Mesenchymal stem cell (in vitro differentiated cells and primary cell): ENCODE measurements around the gene SRD5A3.

ENCODE experiments used
- DNase-seq: peaks from one replicate; pipeline ENCODE4 v3.0.0-alpha.2; 2013
- H2AFZ ChIP-seq: one replicate; pipeline ENCODE4 v1.6.1; 2013; ENCODE audit warnings: low read depth, mild to moderate bottlenecking, control low read depth, inconsistent platforms, low read length, moderate library complexity
- H2AK5ac ChIP-seq: 2 replicates; pipeline ENCODE4 v1.6.1; 2013; ENCODE audit warnings: low read length, moderate library complexity, mild to moderate bottlenecking, inconsistent platforms; ENCODE audit not compliant: severe bottlenecking
- H2BK120ac ChIP-seq: one replicate; pipeline ENCODE4 v1.6.1; 2013; ENCODE audit warnings: low read depth, mild to moderate bottlenecking, inconsistent platforms, low read length, moderate library complexity
- H2BK12ac ChIP-seq, 2 experiments: one replicate each; pipeline ENCODE4 v1.6.1; 2013; ENCODE audit warnings: inconsistent platforms in 2 of 2, low read length in 2 of 2, mild to moderate bottlenecking in 2 of 2, moderate library complexity in 2 of 2, control low read depth in 1 of 2
- H2BK15ac ChIP-seq: one replicate; pipeline ENCODE4 v1.6.1; 2013; ENCODE audit warnings: mild to moderate bottlenecking, low read depth, inconsistent platforms; ENCODE audit not compliant: poor library complexity, severe bottlenecking
- H2BK5ac ChIP-seq: 2 replicates; pipeline ENCODE4 v1.6.1; 2013; ENCODE audit warnings: low read depth, mild to moderate bottlenecking, low read length, control low read depth, inconsistent platforms; ENCODE audit not compliant: poor library complexity, severe bottlenecking
- H3K14ac ChIP-seq, 2 experiments: one replicate each; pipeline ENCODE4 v1.6.1; 2013; ENCODE audit warnings: inconsistent platforms in 2 of 2, low read length in 2 of 2, control low read depth in 1 of 2, mild to moderate bottlenecking in 1 of 2, moderate library complexity in 1 of 2
- H3K18ac ChIP-seq, 2 experiments: one replicate each; pipeline ENCODE4 v1.6.1; 2013; ENCODE audit warnings: inconsistent platforms in 2 of 2, low read length in 2 of 2, control low read depth in 1 of 2, low read depth in 1 of 2, mild to moderate bottlenecking in 1 of 2
- H3K23ac ChIP-seq, 2 experiments: one replicate each; pipeline ENCODE4 v1.6.1; 2013; ENCODE audit warnings: inconsistent platforms in 2 of 2, low read length in 2 of 2, mild to moderate bottlenecking in 2 of 2, moderate library complexity in 2 of 2, control low read depth in 1 of 2
- H3K27ac ChIP-seq: 2 replicates; pipeline ENCODE4 v1.5.1; 2013; ENCODE audit warnings: mild to moderate bottlenecking, moderate library complexity, low read length, control low read depth, inconsistent platforms; ENCODE audit not compliant: poor library complexity, severe bottlenecking
- H3K27me3 ChIP-seq, 2 experiments: 2 replicates each; pipeline versions ENCODE4 v1.6.1 to v1.7.0; 2013; ENCODE audit warnings: low read length in 2 of 2, mild to moderate bottlenecking in 2 of 2, moderate library complexity in 2 of 2, control low read depth in 1 of 2, inconsistent platforms in 1 of 2; ENCODE audit not compliant: control insufficient read depth in 1 of 2, insufficient read depth in 1 of 2
- H3K36me3 ChIP-seq, 2 experiments: 2 replicates each; pipeline versions ENCODE4 v1.6.1 to v1.7.0; 2013; ENCODE audit warnings: low read length in 2 of 2, control low read depth in 1 of 2, inconsistent platforms in 1 of 2, low read depth in 1 of 2, mild to moderate bottlenecking in 1 of 2; ENCODE audit not compliant: insufficient read depth in 2 of 2, control insufficient read depth in 1 of 2
- H3K4ac ChIP-seq, 2 experiments: one replicate each; pipeline ENCODE4 v1.6.1; 2013; ENCODE audit warnings: inconsistent platforms in 2 of 2, low read length in 2 of 2, mild to moderate bottlenecking in 2 of 2, moderate library complexity in 2 of 2, control low read depth in 1 of 2, low read depth in 1 of 2
- H3K4me1 ChIP-seq: 2 replicates; pipeline ENCODE4 v1.6.1; 2013; ENCODE audit warnings: low read depth, low read length, control low read depth; ENCODE audit not compliant: control insufficient read depth, insufficient read depth
- H3K4me2 ChIP-seq: 2 replicates; pipeline ENCODE4 v1.6.1; 2013; ENCODE audit warnings: low read length, mild to moderate bottlenecking, inconsistent platforms; ENCODE audit not compliant: poor library complexity, severe bottlenecking
- H3K4me3 ChIP-seq, 2 experiments: 2 replicates each; pipeline versions ENCODE4 v1.5.1 to v1.7.0; 2013; ENCODE audit warnings: low read length in 2 of 2, mild to moderate bottlenecking in 2 of 2, control low read depth in 1 of 2, low read depth in 1 of 2; ENCODE audit not compliant: insufficient read depth in 1 of 2
- H3K79me1 ChIP-seq: replicated peaks from 2 replicates; pipeline ENCODE4 v1.6.1; 2013; ENCODE audit warnings: mild to moderate bottlenecking, control low read depth, low read length, inconsistent platforms; ENCODE audit not compliant: poor library complexity, severe bottlenecking
- H3K9ac ChIP-seq: 2 replicates; pipeline ENCODE4 v1.7.0; 2013; ENCODE audit warnings: mild to moderate bottlenecking, low read length, moderate library complexity
- H3K9me3 ChIP-seq: 2 replicates; pipeline ENCODE4 v1.7.0; 2013; ENCODE audit warnings: mild to moderate bottlenecking, low read length; ENCODE audit not compliant: control insufficient read depth
- H4K8ac ChIP-seq: one replicate; pipeline ENCODE4 v1.6.1; 2013; ENCODE audit warnings: inconsistent platforms, mild to moderate bottlenecking, low read length, moderate library complexity
- H4K91ac ChIP-seq: one replicate; pipeline ENCODE4 v1.6.1; 2013; ENCODE audit warnings: mild to moderate bottlenecking, low read length, inconsistent platforms
- WGBS: methylation state at CpG from one replicate; pipeline ENCODE4 v1.1.7; 2013; ENCODE audit warnings: mixed read lengths; 5-methylcytosine and 5-hydroxymethylcytosine counted together

SRD5A3 gene

DNA sequence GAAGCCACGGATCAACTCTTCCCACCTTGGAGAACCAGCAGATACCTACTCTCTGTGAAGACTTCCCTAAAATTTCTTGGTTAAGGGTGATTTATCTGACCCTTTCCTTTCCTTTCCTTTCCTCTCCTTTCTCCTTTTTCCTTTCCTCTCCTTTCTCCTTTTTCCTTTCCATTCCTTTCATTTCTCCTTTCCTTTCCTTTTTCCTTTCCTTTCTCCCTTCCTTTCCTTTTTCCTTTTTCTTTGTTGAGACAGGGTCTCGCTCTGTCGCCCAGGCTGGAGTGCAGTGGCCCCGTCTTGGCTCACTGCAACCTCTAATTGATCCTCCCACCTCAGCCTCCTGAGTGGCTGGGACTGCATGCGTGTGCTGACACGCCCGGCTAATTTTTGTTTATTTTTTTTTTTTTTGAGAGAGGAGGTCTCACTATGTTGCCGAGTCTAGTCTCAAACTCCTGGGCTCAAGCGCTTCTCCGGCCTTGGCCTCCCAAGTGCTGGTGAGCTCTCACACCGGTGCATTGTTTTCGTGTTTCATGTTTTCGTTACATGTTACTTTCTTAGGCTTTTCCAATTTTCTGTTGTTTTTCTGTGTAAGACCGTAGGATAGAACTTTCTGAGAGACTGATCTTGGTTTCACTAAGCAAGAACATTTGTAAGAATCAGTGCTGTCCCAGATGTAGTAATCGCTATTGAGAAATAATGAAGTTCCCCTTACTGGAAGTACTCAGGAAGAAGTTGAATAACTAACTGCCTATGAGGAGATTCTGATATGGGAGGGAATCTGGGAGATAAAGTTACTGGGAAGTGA lies 51.7 kb downstream of the SRD5A3 start:
- Histone ChIP-seq H3K27me3 (no peaks in the 10 kb centered on the region), H3K9ac (peak overlapping the region; percentile 96), H3K4ac (no peak overlapping the region), H2BK12ac (no peak overlapping the region), H3K4me3 (peak overlapping the region; percentile 44 to 80), H3K18ac (no peak overlapping the region), H3K79me1 (peaks cover 1% of the 10 kb centered on the region), H3K36me3 (peaks cover 0 to 22% of the 10 kb centered on the region in 2 experiments), H2BK5ac (no peak overlapping the region), H4K91ac (no peak overlapping the region), H2BK120ac (no peak overlapping the region), H2BK15ac (no peak overlapping the region), H3K23ac (no peak overlapping the region), H3K4me2 (peak overlapping the region; percentile 90), H2AK5ac (peak overlapping the region; percentile 80), H2AFZ (no peak overlapping the region), H3K14ac (no peak overlapping the region), H3K4me1 (peaks cover 2% of the 10 kb centered on the region), H4K8ac (no peak overlapping the region), H3K27ac (peak overlapping the region; percentile 92), H3K9me3 (no peaks in the 10 kb centered on the region)
- WGBS = 18% methylated on average over 15 of the region's 15 CpGs
- DNase-seq = peak; percentile 96

DNA sequence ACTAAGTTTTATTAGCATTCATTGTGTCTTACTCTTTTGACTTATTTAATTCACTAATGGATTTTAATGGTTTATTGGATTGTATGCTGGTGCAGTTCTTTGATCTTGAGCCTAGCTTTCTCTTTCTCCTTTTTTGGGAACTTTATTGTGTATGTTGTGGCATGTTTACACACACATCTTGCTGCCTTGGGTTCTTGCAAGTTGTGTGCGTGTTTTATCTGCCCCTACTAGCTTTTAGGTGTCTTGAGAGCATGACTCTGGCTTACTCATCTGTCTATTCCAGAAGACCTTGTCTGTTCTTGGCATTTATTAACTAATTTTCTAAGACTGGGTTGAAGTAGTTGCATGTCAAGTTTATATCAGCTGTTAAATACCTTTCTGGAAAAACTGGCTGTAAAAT lies 52.4 kb downstream of the SRD5A3 start:
- Histone ChIP-seq H3K27me3 (no peaks in the 10 kb centered on the region), H3K4me2 (peak overlapping the region; percentile 90), H3K79me1 (peaks cover 1% of the 10 kb centered on the region), H3K4me1 (peaks cover 2% of the 10 kb centered on the region), H2BK120ac (no peak overlapping the region), H3K4me3 (peak overlapping the region in 1 of 2 experiments; percentile 80), H2BK12ac (no peak overlapping the region), H3K9ac (peak overlapping the region; percentile 96), H4K91ac (no peak overlapping the region), H3K27ac (peak overlapping the region; percentile 92), H2BK15ac (no peak overlapping the region), H3K9me3 (no peaks in the 10 kb centered on the region), H2AK5ac (no peak overlapping the region), H2AFZ (no peak overlapping the region), H3K23ac (no peak overlapping the region), H4K8ac (no peak overlapping the region), H3K4ac (no peak overlapping the region), H2BK5ac (no peak overlapping the region), H3K14ac (no peak overlapping the region), H3K36me3 (peaks cover 0 to 28% of the 10 kb centered on the region in 2 experiments), H3K18ac (no peak overlapping the region)
- 20% methylated on average over 1 of the region's 1 CpG for WGBS
- peak; percentile 78 for DNase-seq

DNA sequence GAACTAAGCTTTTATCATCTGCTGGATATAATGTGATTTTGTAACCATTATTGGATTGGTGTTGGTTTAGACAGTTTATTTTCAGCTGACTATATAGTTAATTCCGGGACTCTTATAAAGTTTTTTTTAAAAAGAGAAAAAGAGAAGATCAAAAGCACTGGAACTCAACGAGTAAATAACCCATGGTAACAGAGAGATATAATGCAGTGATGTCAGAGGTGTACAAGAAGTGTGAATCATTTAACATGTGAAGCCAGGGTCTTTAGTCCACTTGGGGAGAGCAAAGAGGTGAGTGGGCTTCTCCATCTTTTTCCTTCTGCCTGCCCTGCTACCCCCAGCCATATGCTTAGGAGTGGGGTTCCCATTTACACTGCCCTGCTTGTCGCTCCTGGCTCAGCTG lies 52.9 kb downstream of the SRD5A3 start:
- Histone ChIP-seq H2AK5ac (no peak overlapping the region), H3K79me1 (peaks cover 1% of the 10 kb centered on the region), H3K27ac (peak overlapping the region; percentile 25), H3K9ac (peak overlapping the region; percentile 96), H3K27me3 (no peaks in the 10 kb centered on the region), H2BK15ac (no peak overlapping the region), H3K4me3 (peak overlapping the region in 1 of 2 experiments; percentile 80), H3K9me3 (no peaks in the 10 kb centered on the region), H2BK12ac (no peak overlapping the region), H3K14ac (no peak overlapping the region), H4K91ac (peak overlapping the region; percentile 27), H3K18ac (no peak overlapping the region), H3K36me3 (peaks cover under 1 to 32% of the 10 kb centered on the region in 2 experiments), H4K8ac (no peak overlapping the region), H3K23ac (no peak overlapping the region), H3K4ac (no peak overlapping the region), H2BK120ac (no peak overlapping the region), H3K4me1 (peaks cover 2% of the 10 kb centered on the region), H2BK5ac (no peak overlapping the region), H3K4me2 (peak overlapping the region; percentile 83), H2AFZ (no peak overlapping the region)
- DNase-seq = peak; percentile 47
- 81% methylated on average over 3 of the region's 3 CpGs for WGBS

DNA sequence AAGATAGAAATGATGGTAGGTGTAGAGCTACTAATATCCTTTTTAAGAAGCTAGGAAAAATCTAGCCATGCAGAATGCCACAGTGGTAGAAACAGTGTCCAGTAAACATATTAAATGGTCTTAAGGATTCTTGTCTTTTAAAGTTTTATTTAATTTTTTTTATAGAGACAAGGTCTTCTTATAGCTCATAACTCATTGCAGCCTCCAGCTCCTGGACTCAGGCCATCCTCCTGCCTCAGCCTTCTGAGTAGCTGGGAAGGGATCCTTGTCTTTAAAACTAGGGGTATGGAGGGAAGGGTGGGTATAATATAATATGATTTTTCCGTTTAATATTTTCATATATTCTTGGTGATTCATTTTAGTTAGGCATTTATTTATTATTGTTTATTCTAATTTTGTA lies 53.5 kb downstream of the SRD5A3 start:
- H2AK5ac ChIP-seq = no peak overlapping the region
- H3K23ac ChIP-seq = no peak overlapping the region
- no peak overlapping the region for H3K4ac ChIP-seq
- H2AFZ ChIP-seq = no peak overlapping the region
- H4K8ac ChIP-seq = no peak overlapping the region
- WGBS = no CpG with 5 or more reads among the region's 1 CpG
- H3K4me3 ChIP-seq = peak overlapping the region in 1 of 2 experiments; percentile 80
- H2BK120ac ChIP-seq = no peak overlapping the region
- no peak overlapping the region for H2BK5ac ChIP-seq
- H3K27me3 ChIP-seq = no peaks in the 10 kb centered on the region
- H3K9me3 ChIP-seq = no peaks in the 10 kb centered on the region
- H3K4me2 ChIP-seq = no peak overlapping the region
- peaks cover under 1% of the 10 kb centered on the region for H3K79me1 ChIP-seq
- H2BK12ac ChIP-seq = no peak overlapping the region
- H3K18ac ChIP-seq = no peak overlapping the region
- no peak overlapping the region for H2BK15ac ChIP-seq
- H4K91ac ChIP-seq = no peak overlapping the region
- H3K36me3 ChIP-seq = peaks cover 6 to 36% of the 10 kb centered on the region in 2 experiments
- no peak for DNase-seq
- H3K4me1 ChIP-seq = peaks cover 2% of the 10 kb centered on the region
- H3K14ac ChIP-seq = no peak overlapping the region
- no peak overlapping the region for H3K27ac ChIP-seq
- peak overlapping the region; percentile 96 for H3K9ac ChIP-seq
